Measurements from ENCODE around the gene SLC9A9.

DNA sequence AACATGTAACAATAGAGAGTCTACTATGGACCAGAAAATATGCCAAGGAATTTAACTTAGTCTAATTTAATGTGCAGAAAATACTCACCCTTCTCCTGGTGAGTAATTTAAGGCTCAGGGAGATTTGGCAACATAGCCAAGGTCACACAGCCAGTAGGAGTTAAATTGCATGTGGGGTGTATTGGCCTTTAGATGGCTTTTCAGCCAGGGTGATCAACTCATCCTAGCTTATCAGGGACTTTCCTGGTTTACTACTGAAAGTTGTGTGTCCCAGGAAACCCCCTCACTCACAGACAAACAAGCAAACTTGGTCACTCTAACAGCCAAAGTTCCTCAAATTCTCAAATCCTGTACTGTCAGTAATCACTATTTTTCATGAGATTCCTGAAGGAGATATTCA is 2.6 kb upstream of the SLC9A9 start:
- TF ChIP-seq, protein P1, sequence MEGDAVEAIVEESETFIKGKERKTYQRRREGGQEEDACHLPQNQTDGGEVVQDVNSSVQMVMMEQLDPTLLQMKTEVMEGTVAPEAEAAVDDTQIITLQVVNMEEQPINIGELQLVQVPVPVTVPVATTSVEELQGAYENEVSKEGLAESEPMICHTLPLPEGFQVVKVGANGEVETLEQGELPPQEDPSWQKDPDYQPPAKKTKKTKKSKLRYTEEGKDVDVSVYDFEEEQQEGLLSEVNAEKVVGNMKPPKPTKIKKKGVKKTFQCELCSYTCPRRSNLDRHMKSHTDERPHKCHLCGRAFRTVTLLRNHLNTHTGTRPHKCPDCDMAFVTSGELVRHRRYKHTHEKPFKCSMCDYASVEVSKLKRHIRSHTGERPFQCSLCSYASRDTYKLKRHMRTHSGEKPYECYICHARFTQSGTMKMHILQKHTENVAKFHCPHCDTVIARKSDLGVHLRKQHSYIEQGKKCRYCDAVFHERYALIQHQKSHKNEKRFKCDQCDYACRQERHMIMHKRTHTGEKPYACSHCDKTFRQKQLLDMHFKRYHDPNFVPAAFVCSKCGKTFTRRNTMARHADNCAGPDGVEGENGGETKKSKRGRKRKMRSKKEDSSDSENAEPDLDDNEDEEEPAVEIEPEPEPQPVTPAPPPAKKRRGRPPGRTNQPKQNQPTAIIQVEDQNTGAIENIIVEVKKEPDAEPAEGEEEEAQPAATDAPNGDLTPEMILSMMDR (IDR thresholded peaks at IDR 0.05; ENCODE audit: low read depth, low read length, missing input control), result no peak
- TF ChIP-seq SP1 (IDR thresholded peaks at IDR 0.05), result no peak
- no peak for TF ChIP-seq HNF4A (conservative IDR thresholded peaks at IDR 0.05)
- no peak for TF ChIP-seq RAD21 (IDR thresholded peaks at IDR 0.05)
- TF ChIP-seq, protein P2, sequence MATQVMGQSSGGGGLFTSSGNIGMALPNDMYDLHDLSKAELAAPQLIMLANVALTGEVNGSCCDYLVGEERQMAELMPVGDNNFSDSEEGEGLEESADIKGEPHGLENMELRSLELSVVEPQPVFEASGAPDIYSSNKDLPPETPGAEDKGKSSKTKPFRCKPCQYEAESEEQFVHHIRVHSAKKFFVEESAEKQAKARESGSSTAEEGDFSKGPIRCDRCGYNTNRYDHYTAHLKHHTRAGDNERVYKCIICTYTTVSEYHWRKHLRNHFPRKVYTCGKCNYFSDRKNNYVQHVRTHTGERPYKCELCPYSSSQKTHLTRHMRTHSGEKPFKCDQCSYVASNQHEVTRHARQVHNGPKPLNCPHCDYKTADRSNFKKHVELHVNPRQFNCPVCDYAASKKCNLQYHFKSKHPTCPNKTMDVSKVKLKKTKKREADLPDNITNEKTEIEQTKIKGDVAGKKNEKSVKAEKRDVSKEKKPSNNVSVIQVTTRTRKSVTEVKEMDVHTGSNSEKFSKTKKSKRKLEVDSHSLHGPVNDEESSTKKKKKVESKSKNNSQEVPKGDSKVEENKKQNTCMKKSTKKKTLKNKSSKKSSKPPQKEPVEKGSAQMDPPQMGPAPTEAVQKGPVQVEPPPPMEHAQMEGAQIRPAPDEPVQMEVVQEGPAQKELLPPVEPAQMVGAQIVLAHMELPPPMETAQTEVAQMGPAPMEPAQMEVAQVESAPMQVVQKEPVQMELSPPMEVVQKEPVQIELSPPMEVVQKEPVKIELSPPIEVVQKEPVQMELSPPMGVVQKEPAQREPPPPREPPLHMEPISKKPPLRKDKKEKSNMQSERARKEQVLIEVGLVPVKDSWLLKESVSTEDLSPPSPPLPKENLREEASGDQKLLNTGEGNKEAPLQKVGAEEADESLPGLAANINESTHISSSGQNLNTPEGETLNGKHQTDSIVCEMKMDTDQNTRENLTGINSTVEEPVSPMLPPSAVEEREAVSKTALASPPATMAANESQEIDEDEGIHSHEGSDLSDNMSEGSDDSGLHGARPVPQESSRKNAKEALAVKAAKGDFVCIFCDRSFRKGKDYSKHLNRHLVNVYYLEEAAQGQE (IDR thresholded peaks at IDR 0.05), result no peak
- TF ChIP-seq RXRA (IDR thresholded peaks at IDR 0.05), result no peak
- no peak for TF ChIP-seq TAF1 (conservative IDR thresholded peaks at IDR 0.05)
